Measurements from ENCODE around the gene ZNF236.

Gene ZNF236

DNA sequence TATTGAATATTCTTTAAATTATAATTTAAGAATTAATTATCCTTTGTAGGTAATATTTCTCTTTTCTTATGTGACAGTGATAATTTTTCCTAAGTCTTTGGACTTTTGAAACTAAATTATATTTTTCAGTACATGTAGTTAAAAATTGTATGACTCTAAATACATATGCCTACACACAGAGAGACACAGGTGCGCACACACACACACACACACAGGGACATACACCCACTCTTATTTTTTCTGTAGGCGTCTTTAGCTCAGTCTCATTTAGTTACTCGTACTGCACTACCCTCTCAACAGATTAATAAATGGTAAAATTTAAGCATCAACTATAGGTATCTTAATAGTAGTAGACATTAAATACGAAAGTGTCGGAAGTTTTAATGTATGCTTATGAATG lies 56.1 kb downstream of the ZNF236 start:
- TF ChIP-seq, protein P1, sequence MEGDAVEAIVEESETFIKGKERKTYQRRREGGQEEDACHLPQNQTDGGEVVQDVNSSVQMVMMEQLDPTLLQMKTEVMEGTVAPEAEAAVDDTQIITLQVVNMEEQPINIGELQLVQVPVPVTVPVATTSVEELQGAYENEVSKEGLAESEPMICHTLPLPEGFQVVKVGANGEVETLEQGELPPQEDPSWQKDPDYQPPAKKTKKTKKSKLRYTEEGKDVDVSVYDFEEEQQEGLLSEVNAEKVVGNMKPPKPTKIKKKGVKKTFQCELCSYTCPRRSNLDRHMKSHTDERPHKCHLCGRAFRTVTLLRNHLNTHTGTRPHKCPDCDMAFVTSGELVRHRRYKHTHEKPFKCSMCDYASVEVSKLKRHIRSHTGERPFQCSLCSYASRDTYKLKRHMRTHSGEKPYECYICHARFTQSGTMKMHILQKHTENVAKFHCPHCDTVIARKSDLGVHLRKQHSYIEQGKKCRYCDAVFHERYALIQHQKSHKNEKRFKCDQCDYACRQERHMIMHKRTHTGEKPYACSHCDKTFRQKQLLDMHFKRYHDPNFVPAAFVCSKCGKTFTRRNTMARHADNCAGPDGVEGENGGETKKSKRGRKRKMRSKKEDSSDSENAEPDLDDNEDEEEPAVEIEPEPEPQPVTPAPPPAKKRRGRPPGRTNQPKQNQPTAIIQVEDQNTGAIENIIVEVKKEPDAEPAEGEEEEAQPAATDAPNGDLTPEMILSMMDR (IDR thresholded peaks at IDR 0.05): no peak

GRCh38 chr18:76880026-76880425 lies 57.7 kb downstream of the ZNF236 start:
- Histone ChIP-seq H3K36me3 (peaks cover 45 to 75% (median 48%) of the 10 kb centered on the region in 3 donors), H3K27ac (no peak overlapping the region), H3K27me3 (no peaks in the 10 kb centered on the region), H3K4me3 (no peak overlapping the region), H3K4me1 (no peaks in the 10 kb centered on the region), H3K9me3 (no peaks in the 10 kb centered on the region)
- DNase-seq: no peak
- TF ChIP-seq, protein P1 (IDR thresholded peaks at IDR 0.05): no peak
- intact Hi-C loops (cut with DNase I; ENCODE audit: low total_unique reads): no loop called here

More for the DNA sequence above, 56.1 kb downstream of the ZNF236 start:
- Histone ChIP-seq H3K4me1 (no peaks in the 10 kb centered on the region), H3K27ac (no peak overlapping the region), H3K36me3 (peaks cover 39 to 69% (median 40%) of the 10 kb centered on the region in 3 donors), H3K4me3 (no peak overlapping the region), H3K9me3 (no peaks in the 10 kb centered on the region), H3K27me3 (no peaks in the 10 kb centered on the region)
- intact Hi-C loops (cut with DNase I; ENCODE audit: low total_unique reads): no loop called here
- no peak for DNase-seq

DNA sequence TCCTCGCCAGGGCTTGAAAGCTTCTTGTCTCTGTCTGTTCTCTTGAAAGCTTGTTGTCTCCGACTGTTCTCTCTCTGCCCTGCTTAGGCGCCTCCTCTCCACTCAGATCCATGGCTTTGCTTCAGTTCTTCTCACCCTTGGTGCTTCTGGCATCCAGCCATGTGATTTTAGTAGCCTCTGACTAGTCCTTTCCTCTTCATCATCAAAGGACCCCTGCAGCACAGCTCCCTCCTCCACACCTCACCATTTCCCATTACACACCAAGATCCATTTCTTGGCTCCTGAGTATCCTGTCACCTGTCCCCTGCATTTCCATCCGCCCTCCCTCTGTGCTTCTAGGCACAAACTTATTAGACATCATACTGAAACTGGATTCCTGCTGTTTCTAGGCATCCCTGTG lies 59.4 kb downstream of the ZNF236 start:
- H3K27ac ChIP-seq: no peak overlapping the region

DNA sequence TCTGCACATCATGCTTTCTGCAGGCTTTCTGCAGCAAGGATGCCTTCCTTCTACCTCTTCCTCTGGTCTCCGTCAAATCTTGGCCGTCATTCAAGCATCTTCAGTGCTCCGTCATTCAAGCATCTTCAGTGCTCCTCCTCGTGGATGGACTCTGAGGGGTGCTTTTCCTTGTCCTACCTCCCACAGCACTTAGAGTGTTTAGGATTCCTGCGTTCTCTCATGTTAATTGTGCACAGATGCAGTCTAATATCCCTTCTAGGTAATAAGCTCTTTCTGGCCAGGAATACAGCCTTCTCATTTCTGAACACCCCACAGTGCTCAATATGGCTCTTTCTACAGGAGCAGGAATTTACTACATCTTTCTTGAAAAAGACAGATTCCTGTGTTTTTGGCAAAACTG lies 59.8 kb downstream of the ZNF236 start:
- no peaks in the 10 kb centered on the region for H3K4me1 ChIP-seq
- TF ChIP-seq, protein P1 (IDR thresholded peaks at IDR 0.05): no peak
- H3K27ac ChIP-seq: no peak overlapping the region
- no peak overlapping the region for H3K4me3 ChIP-seq
- H3K27me3 ChIP-seq: no peaks in the 10 kb centered on the region
- DNase-seq: no peak
- intact Hi-C loops (cut with DNase I; ENCODE audit: low total_unique reads): no loop called here
- H3K9me3 ChIP-seq: no peaks in the 10 kb centered on the region
- H3K36me3 ChIP-seq: peaks cover 48 to 83% (median 68%) of the 10 kb centered on the region in 3 donors

More for the DNA sequence above, 59.4 kb downstream of the ZNF236 start:
- Histone ChIP-seq H3K4me1 (no peaks in the 10 kb centered on the region), H3K9me3 (no peaks in the 10 kb centered on the region), H3K36me3 (peaks cover 48 to 83% (median 64%) of the 10 kb centered on the region in 3 donors), H3K27me3 (no peaks in the 10 kb centered on the region), H3K4me3 (no peak overlapping the region)
- TF ChIP-seq, protein P1 (IDR thresholded peaks at IDR 0.05): no peak
- intact Hi-C loops (cut with DNase I; ENCODE audit: low total_unique reads): no loop called here
- DNase-seq: no peak

- no peak for DNase-seq
- Histone ChIP-seq H3K36me3 (peaks cover 45 to 96% (median 70%) of the 10 kb centered on the region in 3 donors), H3K27ac (no peak overlapping the region), H3K4me3 (no peak overlapping the region), H3K9me3 (no peaks in the 10 kb centered on the region), H3K27me3 (no peaks in the 10 kb centered on the region), H3K4me1 (no peaks in the 10 kb centered on the region)
- intact Hi-C loops (cut with DNase I; ENCODE audit: low total_unique reads): no loop called here
- TF ChIP-seq, protein P1 (IDR thresholded peaks at IDR 0.05): no peak
Observed at GRCh38 chr18:76885001-76885400, 62.6 kb downstream of the ZNF236 start.

DNA sequence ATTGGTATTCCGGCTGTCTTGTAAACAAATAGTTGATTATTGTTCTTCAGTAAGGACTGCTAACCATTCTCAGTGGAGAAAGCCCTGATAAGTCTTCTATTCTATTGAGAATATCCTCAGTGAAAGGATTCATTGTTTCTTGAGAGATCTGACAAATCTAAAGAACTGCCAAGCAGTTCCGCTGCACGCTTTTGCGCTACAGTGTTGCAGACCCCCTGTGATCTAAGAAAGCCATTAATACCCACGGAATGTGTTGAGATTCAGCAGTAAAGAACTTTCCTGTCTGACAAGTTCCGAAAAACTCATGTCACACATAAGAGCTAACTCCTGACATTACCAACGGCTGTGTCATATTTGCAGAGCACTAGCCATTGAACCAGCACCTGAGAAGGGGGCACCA lies 63.8 kb downstream of the ZNF236 start:
- H3K36me3 ChIP-seq: peaks cover 38 to 86% (median 61%) of the 10 kb centered on the region in 3 donors

More for the DNA sequence above, 63.8 kb downstream of the ZNF236 start:
- intact Hi-C loops (cut with DNase I; ENCODE audit: low total_unique reads): no loop called here
- H3K4me3 ChIP-seq: no peak overlapping the region
- H3K27me3 ChIP-seq: no peaks in the 10 kb centered on the region
- DNase-seq: no peak
- no peak overlapping the region for H3K27ac ChIP-seq
- TF ChIP-seq, protein P1 (IDR thresholded peaks at IDR 0.05): no peak
- H3K4me1 ChIP-seq: no peaks in the 10 kb centered on the region
- no peaks in the 10 kb centered on the region for H3K9me3 ChIP-seq
